ENCODE results near the gene KRT8.

The KRT8 gene

GRCh38 chr12:52900166-52900895 is 4.5 kb downstream of the KRT8 start:
- no peak for DNase-seq (ENCODE audit: low read depth, low spot score)
- no peak overlapping the region for H3K4me3 ChIP-seq (ENCODE audit: low read depth, low read length)
- ChIA-PET POLR2A (no interaction called here), CTCF (interaction anchor here (2.1 to 11.7 kb wide), 4 partner anchors 13 to 80 kb away, joined by 13 to 194 read pairs (median 85); no protein-coding TSS in a partner anchor)
- TF ChIP-seq CTCF (IDR thresholded peaks at IDR 0.05; ENCODE audit: insufficient read depth, low read length, missing control alignments) = no peak

GRCh38 chr12:52899338-52900035 is 5.4 kb downstream of the KRT8 start:
- DNase-seq (ENCODE audit: low read depth, low spot score) = no peak
- ChIA-PET POLR2A (no interaction called here), CTCF (interaction anchor here (8.6 to 11.7 kb wide), 3 partner anchors 13 to 81 kb away, joined by 54 to 194 read pairs (median 116); no protein-coding TSS in a partner anchor)
- no peak overlapping the region for H3K4me3 ChIP-seq (ENCODE audit: low read depth, low read length)
- TF ChIP-seq CTCF (IDR thresholded peaks at IDR 0.05; ENCODE audit: insufficient read depth, low read length, missing control alignments) = no peak

- no peak overlapping the region for H3K4me3 ChIP-seq (ENCODE audit: low read depth, low read length)
- POLR2A ChIA-PET = no interaction called here
These were observed 8.4 kb downstream of the KRT8 start for GRCh38 chr12:52896190-52897100.

GRCh38 chr12:52895726-52896189 is 9.1 kb downstream of the KRT8 start:
- H3K4me3 ChIP-seq (ENCODE audit: low read depth, low read length) = no peak overlapping the region
- DNase-seq (ENCODE audit: low read depth, low spot score) = no peak
- ChIA-PET POLR2A (interaction anchor here (0.5 kb wide), 1 partner anchor 54 kb away, joined by 3 read pairs; no protein-coding TSS in a partner anchor), CTCF (interaction anchor here (1.9 to 11.7 kb wide), 4 partner anchors 9 to 84 kb away, joined by 7 to 194 read pairs (median 85); partner anchors contain the start of gene KRT8)
- no peak for TF ChIP-seq CTCF (IDR thresholded peaks at IDR 0.05; ENCODE audit: insufficient read depth, low read length, missing control alignments)

More at GRCh38 chr12:52896190-52897100, 8.4 kb downstream of the KRT8 start:
- CTCF ChIA-PET = interaction anchor here (1.2 to 11.7 kb wide), 6 partner anchors 9 to 84 kb away, joined by 3 to 194 read pairs (median 30); partner anchors contain the start of gene KRT8
- DNase-seq (ENCODE audit: low read depth, low spot score) = no peak
- no peak for TF ChIP-seq CTCF (IDR thresholded peaks at IDR 0.05; ENCODE audit: insufficient read depth, low read length, missing control alignments)

GRCh38 chr12:52892974-52893373 is 11.9 kb downstream of the KRT8 start:
- no peak for TF ChIP-seq CTCF (IDR thresholded peaks at IDR 0.05; ENCODE audit: insufficient read depth, low read length, missing control alignments)
- ChIA-PET POLR2A (no interaction called here), CTCF (interaction anchor here (2.3 to 11.7 kb wide), 3 partner anchors 6 to 87 kb away, joined by 11 to 194 read pairs (median 116); no protein-coding TSS in a partner anchor)
- DNase-seq (ENCODE audit: low read depth, low spot score) = no peak
- H3K4me3 ChIP-seq (ENCODE audit: low read depth, low read length) = no peak overlapping the region

Measured in AG04449 (cell line).